Right hindlimb (tissue), 1 donor: ENCODE data around the gene NEK2.
"Not testable (repeated sequence)": the region's sequence is repeated elsewhere in the genome, so short reads cannot be mapped to it uniquely, and the experiment has no call there.

Experiments
- DNase-seq: peaks from one replicate; pipeline ENCODE4 v3.0.0-alpha.2; 2018

Gene NEK2

DNA sequence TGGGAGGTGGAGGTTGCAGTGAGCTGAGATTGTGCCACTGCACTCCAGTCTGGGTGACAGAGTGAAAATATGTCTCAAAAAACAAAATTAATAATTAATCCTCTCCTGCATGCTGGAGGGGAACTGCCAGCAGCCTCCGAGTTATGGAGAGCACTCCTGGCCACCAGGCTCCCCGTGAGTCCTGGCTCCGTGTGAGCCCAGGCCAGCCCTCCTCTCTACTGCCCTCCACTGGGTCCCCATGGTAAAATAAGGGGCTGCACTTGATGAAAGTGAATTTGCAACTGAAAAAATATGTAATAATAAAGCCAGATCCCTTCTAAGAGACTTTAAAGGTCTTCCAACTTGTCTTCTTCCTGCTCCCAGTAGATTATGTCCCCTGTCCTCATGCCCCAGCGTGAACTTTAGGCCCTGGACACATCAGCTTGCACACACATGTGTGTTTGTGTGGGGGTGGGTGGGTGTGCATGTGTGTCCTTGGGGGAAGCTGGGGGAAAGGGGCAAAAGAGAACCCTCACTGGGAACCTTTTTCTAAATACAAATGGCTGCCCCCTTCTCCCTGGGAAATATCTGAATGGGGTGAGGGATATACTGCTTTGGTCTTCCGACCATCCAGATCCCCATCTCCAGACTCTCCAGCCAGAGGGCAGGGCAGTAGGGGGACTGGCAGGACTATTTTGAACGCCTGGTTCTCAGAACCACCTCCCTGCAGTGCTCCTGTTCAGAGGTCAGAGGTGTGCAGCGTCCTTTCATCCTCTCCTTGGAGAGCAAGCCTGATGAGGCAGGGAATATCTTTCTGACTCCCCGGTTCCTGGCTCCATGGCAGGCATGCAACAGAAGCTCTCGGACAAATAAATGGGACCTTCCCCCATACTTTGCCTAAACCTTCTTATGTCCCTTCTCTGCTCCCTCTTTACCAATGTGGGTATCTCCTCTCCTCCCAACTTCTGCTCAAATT lies 26.2 kb downstream of the NEK2 start:
- DNase-seq, result peak; percentile 47

DNA sequence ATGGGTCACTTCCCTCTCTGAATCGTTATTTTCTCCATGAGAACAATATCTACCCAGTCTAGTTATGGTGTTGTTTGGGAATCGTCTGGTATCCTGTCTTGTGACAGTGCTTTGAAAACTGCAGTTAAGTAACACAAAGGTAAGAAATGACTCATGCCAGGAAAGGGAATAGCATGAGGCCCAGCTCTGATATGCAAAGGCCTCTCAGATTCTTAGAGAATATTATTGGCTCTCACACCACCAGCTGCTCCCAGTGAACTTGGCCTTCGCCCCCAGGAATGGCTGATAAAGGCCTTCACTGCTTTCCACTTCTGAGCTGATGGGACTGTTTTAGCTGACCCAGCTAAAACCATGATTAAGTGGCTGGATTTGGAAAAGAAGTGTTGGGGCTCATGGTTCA lies 27.1 kb downstream of the NEK2 start:
- no peak for DNase-seq

DNA sequence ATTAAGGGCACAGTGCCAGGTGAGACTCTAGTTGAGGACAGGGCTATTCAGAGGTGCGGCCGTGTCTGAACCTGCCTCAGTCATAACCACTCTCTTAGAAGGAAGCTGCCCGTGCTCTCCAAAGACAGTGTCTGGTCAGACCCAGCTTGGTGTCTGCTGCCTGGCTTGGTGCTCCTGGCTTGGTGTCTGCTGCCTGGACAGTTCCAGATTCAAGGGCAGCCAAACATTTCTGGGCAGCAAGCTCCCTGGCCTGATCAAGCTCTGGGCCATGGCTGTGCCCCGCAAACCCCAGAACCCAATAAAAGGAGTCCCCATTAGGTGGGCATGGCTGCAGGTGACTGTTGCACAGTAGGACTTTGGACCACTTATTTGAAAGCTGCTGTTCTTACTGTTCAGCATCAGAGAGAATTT lies 27.7 kb downstream of the NEK2 start:
- no peak for DNase-seq

DNA sequence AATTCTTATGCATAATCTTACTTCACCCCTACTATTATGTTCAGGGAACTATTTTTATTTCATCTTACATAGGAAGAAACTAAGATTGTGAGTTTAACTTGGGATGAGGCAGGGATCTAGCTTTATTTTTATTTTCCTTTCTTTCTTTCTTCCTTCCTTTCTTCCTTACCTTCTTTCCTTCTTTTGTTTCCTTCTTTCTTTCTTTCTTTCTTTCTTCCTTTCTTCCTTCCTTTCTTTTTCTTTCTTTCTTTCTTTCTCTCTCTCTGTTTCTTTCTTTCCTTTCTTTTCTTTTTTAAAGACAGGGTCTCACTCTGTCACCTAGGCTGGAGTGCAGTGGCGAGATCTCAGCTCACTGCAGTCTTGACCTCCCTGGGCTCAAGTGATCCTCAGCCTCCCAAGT lies 28.9 kb downstream of the NEK2 start:
- DNase-seq, result no peak

DNA sequence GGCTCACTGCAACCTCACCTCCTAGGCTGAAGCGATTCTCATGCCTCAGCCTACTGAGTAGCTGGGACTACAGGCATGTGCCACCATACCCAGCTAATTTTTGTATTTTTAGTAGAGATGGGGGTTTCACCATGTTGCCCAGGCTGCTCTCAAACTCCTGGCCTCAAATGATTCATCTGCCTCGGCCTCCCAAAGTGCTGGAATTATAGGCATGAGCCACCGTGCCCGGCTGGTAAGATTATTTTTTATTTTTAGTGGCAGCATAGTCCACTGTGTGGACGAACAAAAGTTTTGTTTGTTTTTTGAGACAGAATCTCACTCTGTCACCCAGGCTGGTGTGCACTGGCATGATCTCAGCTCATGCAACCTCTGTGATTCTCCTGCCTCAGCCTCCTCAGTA lies 29.8 kb downstream of the NEK2 start:
- DNase-seq, result not testable (repeated sequence)

DNA sequence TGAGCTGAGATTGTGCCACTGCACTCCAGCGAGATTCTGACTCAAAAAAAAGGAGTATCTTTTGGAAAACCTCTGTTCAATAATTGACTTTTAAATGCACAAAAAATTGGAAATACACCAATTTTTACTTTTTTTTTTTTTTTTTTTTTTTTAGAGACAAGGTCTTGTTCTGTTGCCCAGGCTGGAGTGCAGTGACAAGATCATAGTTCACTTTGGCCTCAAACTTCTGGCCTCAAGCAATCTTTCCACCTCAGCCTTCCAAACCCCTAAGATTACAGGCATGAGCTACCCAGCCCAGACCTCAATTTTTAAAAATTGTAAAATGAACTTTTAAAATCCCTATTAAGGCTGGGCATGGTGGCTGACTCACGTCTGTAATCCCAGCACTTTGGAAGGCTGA lies 30.8 kb downstream of the NEK2 start:
- DNase-seq, result no peak

DNA sequence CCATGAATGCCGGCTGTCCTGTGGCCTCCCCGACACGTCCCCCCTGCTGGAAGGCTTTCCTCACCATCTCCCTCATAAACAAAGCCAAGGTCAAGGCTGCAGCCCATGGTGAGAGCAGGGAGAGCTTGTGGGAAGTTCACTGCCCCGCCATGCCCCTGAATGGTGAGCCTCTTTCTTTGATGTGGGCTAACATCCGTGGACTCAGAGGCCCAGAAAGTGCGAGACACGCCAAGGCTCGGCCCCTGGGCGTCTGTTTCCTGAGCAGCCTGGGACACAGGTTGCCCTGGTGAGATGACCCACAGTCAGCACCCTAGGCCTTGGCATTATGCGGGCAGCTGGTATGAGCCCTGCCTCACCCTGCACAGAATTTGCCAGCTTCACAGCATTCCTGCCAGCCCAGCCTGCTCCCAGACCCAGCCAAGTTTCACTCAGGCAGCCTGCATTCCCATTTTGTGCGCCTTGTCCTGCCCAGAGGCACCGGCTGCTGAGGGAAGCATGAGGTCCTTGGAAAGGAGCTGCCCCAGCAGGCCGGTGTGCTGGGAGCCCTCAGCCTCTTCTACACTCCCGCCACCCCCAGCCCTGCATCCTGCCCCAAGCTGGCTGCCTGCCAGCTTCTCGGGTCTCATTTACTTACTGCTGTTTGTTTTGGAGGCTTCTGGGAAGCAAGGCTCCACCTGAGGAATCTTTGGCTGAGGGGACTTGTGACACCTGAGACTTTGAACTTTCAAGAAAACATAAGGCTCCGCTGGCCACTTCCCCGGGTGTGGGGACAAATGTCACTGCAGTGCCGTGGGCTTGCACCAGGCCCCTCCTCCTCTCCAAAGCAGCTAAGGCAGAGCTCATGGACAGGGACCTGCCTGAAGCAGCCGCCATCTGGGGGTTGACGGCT lies 31.9 kb downstream of the NEK2 start:
- peak; percentile 45 for DNase-seq

DNA sequence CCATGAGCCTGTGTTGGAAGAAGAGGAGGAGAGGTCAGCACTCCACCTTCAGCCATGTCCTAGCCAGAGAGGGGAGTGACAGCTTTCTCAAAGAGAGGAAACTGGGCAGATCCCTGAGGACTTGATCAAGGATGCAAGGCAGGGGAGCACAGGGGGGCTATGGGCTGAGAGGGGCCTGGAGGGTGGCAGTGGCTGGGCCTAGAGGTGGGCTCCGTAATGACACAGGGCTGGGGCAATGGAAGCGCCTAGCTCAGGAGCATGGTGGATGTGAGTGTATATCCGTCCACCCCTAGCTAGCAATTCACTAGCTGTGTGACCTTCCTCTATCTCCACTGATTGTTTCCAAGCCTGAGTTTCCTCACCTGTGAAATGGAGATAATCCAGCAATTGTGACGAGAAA lies 32.6 kb downstream of the NEK2 start:
- no peak for DNase-seq

DNA sequence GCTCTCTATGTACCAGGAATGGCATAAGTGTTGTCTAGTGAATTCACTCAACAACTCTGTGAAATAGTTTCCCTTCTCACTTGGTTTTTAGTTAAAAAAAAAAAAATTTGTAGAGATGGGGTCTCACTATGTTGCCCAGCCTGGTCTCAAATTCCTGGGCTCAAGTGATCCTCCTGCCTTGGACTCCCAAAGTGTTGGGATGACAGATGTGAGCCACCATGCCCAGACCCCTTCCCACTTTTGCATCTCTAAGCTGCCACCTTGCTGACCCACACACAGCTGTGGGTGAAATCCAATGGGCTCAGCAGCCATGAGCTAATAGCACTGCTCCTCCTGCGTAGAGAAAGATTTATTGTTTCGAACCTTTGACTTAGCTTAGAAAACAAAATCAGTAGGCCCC lies 33.5 kb downstream of the NEK2 start:
- DNase-seq, result no peak

DNA sequence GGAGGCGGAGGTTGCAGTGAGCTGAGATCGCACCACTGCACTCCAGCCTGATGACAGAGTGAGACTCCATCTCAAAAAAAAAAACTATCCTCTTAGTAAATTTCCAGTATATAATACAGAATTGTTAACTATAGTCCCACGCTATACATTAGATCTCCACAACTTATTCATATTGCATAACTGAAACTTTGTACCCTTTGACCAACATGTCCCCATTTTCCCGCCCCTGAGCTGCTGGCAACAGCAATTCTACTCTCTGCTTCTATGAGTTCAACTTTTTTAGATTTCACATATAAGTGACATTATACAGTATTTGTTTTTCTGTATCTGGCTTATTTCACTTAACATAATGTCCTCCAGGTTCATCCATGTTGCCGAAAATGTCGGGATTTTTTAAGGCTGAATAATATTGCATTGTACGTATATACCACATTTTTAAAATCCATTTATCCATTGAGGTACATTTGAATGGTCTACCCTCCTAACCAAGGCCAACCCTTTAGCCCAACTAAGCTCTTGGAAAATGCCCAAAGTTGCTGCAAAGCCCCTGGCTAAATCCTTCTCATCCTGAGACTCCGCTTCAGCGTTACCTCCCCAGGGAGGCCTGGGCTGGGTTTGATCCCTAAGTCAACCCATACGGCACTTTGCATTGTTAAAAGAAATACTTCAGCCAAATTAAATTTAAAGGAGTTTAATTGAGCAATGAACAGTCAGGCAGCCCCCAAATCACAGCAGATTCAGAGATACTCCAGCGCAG lies 34.2 kb downstream of the NEK2 start:
- DNase-seq, result no peak

DNA sequence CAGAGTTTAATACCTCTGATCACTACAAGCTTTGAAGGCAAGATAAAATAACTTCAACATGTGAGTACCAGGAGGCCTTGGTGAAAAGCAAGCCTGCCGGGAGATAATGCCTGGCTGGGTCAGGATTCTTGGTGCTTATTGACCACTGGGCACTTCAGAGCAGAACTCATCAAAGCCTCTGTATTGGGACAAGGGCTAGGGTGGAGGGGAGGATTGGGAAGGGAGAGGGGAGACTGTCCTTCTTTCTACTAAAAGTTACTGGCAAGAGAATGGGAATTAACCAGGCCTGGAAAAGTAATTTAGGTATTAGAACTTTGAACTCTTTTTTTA lies 35.2 kb downstream of the NEK2 start:
- DNase-seq, result no peak

DNA sequence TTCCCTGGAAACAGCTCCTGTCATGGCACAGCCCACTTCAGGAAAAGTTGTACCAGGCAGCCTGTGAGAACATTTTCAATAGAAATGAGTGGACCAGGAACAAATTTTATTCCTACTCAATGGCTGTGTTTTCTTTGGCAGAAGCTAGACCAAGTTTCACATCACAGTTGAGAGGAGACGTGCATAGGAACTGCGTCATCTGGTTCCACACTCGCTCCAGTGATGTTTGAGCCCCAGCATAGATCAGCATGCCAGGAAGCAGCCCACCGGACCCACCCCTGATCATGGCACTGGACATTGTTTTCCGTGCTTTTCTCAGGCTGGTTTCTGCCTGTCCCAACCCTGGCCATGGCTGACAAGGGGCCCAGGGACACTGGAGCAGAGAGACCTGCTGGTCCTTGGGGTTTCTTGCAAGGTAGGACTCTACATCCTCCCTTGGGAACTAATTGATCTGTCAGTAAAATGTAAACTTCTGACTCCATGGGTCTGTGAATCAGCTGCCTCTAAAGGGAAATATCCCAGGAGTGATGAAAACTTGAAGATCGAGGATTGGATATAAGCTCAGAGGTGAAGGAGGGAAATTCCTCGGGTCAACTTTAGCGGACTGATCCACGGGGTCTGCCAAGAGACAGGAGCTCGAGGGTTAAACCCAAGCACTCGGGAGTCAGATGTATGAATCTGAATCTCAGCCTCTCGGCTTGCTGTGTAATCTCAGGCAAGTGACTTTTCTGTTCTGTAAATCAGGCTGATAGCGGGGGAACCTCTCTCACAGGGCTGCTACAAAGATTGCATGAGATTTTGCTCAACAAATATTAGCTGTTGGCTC lies 35.7 kb downstream of the NEK2 start:
- no peak for DNase-seq

DNA sequence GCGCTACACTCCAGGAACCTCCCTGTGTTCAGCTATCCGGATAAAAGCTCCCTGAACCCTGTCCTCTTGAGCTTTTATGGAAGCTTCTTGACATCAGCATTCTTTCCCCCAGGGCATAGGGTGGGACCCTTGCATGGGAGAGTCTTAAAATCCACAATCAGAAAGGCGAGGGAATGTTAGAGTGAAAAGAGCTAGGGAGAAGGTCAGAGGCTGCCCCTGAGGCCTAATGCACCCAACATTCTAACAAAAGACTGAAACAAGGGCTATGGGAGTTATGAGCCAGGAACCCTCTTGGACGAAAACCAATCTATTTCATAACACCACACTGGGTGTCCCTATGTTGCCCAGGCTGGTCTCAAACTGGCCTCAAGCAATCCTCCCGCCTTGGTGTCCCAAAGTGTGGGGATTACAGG lies 36.7 kb downstream of the NEK2 start:
- DNase-seq, result no peak

DNA sequence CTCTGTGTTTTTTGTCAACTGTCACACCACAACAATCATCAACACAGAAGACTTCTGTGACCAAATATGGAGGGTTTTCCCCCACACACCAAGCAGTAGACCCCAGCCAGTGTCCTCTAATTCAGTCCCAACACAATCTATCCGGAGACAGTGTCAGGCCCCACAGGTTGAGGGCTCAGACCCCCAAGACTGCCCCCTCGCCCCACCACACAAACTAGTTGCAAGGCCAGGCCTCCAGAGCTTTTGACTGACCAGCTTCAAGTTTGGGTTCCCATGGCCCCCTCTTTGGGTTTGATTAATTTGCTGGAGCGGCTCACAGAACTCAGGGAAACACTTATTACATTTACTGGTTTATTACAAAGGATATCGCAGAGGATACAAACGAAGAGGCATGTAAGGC lies 37.2 kb downstream of the NEK2 start:
- DNase-seq, result no peak

DNA sequence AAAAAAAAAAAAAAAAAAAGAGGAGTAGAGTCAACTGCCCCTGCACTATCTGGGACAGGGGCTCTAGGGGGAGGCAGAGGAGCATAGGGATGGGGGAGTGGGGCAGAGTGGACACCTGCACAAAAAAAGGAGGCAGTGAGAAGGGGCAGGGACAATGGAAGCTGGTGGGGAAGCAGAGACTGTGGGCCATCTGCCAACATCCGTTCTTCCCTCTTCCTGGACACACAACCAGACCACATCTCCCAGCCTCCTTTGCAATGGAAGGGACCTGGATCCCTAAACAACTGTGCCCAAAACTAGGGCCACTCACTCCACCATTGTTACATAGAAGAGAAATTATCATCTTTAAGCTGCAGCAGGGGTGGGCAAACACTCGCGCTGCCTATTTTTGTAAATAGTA lies 38.4 kb downstream of the NEK2 start:
- DNase-seq, result no peak

DNA sequence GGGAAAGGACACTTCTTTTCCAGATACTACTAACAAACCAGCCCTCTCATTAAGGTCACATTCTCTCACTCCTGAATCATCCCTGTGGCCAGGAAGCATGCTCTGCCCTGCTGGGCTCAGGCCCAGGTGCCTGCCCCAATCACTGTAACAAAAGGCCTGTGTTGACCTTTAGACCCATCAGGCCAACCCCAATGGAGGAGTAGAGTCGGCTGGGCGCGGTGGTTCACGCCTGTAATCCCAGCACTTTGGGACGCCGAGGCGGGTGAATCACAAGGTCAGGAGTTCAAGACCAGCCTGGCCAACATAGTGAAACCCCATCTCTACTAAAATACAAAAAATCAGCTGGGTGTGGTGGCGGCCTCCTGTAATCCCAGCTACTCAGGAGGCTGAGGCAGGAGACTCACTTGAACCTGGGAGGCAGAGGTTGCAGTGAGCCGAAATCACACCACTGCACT lies 38.8 kb downstream of the NEK2 start:
- DNase-seq, result not testable (repeated sequence)

DNA sequence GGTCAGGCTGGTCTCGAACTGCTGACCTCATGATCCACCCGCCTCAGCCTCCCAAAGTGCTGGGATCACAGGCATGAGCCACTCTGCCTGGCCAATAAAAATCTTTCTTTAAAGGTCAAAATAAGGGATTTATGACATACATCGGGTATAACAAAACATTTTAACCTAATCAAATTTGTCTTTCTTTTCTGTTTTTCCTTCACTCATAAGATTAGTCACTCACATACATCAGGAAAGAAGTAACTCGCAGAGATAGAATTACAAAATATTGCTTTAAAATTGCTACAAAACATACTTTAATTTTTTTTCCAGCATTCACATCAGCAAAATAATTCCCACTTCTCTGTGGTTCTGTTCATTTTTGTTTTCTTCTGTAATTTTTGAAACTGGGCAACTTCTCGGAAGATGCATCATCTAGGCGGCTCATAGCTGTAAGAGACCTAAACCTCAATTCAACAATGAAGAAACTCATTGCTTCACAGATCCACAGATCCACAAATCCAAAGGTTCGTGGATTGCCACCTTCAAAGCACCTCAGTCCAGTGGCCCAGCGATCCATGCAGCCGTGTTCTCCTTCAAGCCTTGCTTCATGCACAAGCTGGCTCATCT lies 39.7 kb downstream of the NEK2 start:
- DNase-seq, result no peak

DNA sequence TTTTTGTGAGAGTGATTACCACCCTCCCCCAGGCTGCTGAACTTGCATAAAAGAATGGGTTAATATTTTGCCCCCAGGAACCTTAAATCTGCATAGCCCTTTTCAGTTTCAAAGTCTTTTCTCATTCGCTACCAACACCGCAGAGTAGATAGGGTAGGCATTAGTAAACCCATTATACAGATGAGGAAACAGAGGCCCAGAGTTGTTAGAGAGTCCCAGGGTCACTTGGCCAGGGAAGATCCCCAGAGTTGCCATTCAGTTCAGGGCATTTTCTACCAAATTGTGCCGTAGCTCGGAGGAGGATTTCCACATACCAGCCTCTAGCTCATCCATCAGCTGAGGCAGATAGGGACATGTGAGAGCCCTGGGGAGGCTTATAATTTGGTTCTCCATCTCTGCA lies 40.5 kb downstream of the NEK2 start:
- DNase-seq, result no peak

DNA sequence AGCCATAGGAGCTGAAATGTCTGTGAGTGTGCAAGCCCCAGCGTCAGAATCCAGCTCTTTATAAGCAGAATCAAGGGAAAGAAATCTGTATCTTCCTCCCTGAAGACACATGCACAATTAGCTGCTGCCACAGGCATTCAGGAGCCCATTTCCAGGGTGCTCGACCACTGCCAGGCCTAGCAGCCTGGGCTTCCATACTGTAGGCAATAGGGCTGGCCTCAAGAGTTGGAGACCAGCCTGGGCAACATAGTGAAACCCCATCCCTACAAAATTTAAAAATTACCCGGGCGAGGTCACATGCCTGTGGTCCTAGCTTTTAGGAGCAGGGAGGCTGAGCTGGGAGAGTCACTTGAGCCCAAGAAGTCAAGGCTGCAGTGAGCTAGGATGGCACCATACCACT lies 41.0 kb downstream of the NEK2 start:
- no peak for DNase-seq

DNA sequence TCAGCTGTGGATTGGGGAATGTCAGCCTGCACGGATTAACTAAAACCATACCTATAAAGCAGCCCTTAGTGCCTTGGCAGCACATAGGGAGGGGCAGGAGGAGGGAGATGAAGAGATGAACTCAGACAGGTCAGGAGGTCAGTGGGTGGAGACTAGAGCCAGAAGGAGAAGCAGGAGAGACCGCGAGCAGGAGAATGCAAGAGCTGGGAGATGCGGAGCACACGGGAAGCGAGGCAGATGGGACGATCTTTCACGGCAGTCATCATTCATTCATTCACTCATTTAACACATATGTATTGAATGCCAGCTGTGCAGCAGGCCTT lies 41.9 kb downstream of the NEK2 start:
- DNase-seq, result no peak

DNA sequence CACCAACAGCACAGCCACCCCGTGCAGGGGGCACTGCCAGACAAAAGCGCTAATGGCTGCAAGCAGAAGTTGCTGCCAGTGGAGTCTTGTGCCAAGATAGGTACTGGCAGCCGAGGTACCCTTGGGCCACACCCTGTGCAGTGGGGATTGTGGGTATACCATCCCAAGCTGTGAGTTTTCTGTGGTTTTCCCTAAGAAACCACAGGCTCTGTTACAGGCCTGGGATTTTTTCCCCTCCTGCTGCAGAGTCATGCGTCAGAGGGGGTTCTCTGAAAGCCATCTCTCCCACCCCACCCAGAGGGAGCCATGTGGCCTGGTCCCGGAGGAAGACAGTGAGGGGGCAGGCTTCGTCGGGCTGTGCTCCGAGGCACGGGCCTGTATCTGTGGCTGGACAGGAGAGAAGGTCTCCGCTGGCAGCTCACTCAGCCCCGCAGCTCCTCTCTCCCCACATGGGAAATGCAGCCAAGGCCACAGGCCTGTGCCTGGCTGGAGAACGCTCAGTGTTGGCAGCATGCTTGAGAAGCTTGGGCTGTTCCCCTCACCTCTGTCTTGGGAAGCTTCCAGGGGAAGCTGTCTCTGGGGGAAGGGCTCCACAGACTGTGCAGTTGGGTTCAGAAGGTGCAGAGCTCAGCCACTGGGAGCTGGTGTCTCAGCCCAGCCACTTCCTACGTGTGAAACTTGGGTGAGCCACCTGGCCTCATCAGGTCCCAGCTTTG lies 42.5 kb downstream of the NEK2 start:
- DNase-seq, result peak; percentile 51
